ENCODE data around the gene RSPH1.
"Not testable (repeated sequence)": the region's sequence is repeated elsewhere in the genome, so short reads cannot be mapped to it uniquely, and the experiment has no call there.

Gene RSPH1

DNA sequence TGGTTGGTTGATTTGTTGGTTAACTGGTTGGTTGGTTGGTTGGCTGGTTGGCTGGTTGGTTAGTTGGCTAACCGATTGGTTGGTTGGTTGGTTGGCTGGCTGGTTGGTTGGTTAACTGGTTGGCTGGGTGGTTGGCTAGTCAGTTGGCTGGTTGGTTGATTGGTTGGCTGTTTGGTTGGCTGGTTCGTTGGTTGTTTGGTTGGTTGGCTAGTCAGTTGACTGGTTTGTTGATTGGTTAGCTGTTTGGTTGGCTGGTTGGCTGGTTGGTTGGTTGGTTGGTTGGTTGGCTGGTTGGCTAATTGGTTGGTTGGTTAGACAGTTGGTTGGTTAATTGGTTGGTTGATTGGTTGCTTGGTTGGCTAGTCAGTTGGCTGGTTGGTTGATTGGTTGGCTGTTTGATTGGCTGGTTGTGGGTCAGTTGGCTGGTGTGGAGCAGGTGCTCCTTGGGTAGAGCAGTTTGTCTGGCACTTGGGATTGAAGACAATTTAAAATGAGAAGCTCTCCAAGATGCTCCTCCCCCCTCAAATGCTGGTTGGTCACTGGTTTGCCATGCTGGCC, 6.9 kb downstream of the RSPH1 start:
- no peak for DNase-seq (ENCODE audit: low read depth in 2 of 2)

DNA sequence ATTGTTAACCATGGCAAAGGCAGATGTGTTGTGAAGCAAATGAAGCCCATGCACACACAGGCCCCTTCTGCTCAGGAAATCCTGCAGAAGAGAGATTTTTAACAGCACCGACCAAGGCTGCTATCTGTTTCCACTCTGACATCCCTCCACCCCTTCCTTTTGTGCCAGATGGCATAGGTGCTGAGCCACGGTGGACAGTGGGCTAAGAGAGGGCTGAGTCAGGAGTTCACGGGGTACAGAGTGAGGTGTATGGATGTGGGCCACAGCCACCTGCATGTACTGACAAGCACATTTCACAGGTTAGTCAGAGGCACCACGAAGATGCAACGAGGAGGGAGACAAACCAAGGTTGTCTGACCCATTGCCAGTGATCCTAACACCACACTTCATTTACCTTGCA, 9.5 kb downstream of the RSPH1 start:
- DNase-seq (ENCODE audit: low read depth in 2 of 2), result no peak

DNA sequence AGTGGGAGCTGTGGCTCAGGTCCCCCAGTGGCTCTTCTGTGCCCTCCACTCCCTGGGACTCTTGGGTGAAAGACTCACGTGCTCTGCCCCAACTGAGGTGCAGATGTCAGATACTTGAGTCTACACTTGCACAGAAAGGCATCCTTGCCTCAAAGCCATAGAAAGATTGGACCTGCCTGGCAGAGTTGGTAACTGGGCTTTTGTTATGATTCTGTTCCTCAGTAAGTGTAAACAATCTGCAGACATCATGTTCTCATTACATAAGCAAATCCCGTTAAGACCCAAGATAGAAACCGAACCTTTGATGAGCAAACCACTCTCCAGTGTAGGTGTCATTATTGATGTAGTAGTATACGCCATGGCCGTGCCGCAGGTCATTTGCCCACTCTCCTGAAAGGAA, 10.0 kb downstream of the RSPH1 start:
- no peak for DNase-seq (ENCODE audit: low read depth in 2 of 2)

DNA sequence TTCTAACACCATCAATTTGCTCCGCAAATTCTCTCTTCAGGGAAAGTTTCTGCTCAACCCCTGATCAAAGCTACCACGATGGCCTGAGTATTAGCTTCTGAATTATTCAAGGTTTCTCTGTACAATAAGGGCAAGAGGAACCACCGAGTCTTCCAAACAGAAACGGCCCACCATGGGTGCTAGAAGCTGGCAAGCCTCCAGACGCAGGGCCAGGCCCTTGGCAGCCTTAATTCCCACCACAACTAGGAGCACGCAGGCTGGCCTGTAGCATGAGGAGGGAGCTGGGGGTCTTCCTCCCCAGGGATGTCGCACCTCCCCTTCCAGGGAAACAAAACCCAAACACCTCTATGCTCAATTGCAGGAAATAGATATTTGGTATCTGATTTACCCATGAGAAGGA, 11.1 kb downstream of the RSPH1 start:
- DNase-seq (ENCODE audit: low read depth in 2 of 2), result no peak

DNA sequence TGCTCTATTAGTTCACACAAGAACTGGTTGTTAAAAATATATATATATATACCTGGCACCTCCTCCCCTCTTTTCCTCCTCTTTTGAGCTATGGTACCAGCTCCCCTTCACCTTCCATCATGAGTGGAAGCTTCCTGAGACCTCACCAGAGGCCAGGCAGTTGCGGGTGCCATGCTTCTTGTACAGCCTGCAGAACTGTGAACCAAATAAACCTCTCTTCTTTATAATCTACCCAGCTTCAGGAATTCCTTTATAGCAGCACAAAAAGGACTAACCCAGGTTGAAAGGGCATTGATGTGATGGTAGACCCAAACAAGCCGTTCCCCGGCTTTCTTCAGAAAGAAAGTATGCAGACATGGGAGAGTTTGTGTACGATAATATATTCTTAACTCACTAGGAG, 14.9 kb downstream of the RSPH1 start:
- DNase-seq (ENCODE audit: low read depth in 2 of 2), result no peak

DNA sequence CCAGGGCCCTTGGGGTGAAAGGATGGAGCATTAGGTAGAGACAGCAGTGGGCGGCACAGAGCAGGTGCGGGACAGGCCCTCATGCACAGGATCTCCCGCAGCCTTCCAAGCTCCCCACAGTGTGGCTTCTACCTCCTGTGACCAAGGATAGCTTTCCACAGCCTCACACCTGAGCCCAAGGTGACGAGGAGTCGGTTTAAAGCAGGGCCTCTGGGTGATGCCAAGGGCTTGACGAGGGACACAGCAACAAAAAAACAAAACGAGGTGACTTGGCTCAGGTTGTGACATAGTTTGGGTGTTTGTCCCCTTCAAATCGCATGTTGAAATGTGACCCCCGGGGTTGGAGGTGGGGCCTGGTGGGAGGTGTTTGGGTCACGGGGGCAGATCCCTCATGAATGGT, 15.3 kb downstream of the RSPH1 start:
- DNase-seq (ENCODE audit: low read depth in 2 of 2), result no peak

DNA sequence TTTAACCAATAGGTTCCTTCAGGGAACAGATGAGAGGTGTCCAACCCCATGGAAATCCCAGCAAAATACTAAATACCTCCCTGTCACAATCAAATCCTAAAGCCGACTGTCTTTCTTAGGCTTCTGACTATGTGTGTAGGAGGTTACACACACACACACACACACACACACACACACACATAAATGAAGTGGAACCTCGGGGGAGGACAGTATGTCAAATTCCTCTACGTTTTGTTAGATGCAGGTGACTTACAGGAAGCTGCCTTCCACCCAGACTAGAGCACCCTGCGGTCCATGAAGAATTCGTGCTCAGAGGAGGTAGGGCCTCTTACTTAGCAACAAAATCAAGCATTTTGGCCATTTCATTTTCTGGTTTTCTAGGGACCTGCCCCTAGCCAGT, 16.4 kb downstream of the RSPH1 start:
- no peak for DNase-seq (ENCODE audit: low read depth in 2 of 2)

DNA sequence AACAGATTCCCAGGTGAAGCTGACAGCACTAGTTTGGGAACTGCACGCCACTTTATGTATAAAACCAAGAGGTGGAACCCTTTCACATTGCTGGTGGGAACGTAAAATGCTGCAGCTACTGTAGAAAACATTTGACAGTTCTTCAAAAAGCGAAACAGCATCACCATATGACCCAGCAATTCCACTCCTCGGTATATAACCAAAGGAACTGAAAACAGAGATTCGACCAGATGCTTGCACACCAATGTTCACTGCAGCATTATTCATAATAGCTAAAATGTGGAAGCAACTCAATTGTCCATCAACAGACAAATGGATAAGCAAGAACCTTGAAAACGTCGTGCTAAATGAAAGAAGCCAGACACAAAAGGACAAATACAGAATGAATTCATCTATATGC, 17.5 kb downstream of the RSPH1 start:
- no peak for DNase-seq (ENCODE audit: low read depth in 2 of 2)

DNA sequence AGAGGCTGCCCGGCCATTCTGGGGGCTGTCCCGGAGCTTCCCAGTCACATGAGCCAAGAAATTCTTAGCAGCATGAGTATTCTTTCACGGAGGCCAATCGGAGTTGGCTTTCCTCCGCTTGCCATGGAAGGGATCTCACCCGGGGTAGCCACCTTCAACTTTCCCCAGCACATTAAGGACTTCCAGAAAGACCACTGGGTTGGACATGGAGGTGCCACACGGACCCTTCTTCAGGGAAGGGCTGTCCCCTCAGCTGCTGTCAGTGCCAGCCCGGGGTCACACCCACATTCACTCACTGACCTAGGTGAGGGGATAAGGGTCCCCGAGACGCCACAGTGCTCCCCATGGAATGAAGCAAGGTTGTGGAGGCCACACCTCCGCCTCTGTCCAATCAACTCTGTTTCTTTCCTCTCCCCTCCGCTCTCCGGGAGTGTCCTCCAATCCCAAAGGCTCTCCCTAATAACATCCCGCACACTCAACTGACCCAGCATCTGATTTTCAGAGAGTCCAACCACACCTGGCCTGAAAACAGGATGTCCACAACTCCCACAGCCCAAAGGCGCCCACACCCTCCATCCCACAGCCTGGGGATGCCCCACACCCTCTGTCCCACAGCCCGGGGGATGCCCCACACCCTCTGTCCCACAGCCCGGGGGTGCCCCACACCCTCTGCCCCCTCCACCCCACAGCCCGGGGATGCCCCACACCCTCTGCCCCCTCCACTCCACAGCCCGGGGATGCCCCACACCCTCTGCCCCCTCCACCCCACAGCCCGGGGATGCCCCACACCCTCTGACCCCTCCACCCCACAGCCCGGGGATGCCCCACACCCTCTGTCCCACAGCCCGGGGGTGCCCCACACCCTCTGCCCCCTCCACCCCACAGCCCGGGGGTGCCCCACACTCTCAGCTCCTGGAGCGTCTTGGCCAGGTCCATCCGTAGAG, 19.4 kb downstream of the RSPH1 start:
- DNase-seq (ENCODE audit: low read depth in 2 of 2), result no peak

DNA sequence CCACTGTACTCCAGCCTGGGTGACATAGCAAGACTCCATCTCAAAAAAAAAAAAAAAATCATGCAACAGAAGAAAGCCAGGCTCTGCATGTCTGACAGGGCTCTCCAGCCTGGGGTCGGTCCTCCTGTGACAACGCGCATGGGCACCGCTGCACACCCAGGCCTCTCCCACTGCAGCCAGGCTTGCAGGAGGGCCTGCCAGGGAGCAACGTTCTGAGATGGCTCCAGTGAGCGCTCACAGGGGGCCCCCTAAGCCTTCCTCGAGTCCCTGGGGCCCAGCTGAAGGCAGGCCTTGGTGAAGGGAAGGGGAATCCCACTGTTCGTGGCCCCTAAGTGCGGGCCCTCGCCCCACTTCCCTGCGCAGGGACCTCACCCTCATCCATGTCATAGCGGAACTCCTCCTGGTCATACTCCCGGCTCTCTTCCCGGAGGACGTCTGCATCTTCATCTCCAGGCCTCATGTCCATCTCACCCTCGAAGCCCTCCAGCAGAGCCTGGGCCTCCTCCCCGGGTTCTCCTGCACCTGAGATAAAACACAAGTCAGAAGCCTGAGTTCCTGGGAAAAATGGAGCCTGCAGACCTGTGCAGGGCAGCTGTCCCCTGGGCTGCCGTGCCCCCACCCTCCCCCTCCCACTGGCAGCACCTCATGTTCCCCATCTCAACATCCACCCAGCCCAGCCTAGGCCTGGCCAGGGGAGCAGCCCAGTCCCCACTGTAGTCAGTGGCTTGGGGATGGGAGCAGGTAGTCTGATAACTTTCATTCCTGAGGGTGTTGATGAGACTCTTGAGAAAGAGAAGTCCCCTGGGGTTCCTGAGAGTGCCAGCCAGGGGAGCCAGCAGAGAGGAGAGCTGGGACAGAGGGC, 20.3 kb downstream of the RSPH1 start:
- no peak for DNase-seq (ENCODE audit: low read depth in 2 of 2)

DNA sequence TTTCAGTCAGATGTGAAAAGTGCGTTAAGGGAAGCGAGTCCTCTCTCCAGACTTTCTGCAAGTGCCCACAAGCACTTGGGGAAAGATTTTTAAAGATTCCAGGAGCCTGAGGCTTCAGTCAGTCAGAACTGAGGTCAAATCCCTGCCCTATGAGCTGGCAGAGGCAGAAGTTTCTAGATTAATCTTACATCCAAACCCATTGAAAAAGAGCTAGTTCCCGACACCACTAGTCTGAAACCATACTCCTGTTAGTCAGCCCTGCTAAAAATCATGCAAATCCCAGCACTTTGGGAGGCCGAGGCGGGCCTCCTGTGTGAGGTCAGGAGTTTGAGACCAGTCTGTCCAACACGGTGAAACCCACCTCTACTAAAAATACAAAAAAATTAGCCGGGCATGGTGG, 21.0 kb downstream of the RSPH1 start:
- no peak for DNase-seq (ENCODE audit: low read depth in 2 of 2)

DNA sequence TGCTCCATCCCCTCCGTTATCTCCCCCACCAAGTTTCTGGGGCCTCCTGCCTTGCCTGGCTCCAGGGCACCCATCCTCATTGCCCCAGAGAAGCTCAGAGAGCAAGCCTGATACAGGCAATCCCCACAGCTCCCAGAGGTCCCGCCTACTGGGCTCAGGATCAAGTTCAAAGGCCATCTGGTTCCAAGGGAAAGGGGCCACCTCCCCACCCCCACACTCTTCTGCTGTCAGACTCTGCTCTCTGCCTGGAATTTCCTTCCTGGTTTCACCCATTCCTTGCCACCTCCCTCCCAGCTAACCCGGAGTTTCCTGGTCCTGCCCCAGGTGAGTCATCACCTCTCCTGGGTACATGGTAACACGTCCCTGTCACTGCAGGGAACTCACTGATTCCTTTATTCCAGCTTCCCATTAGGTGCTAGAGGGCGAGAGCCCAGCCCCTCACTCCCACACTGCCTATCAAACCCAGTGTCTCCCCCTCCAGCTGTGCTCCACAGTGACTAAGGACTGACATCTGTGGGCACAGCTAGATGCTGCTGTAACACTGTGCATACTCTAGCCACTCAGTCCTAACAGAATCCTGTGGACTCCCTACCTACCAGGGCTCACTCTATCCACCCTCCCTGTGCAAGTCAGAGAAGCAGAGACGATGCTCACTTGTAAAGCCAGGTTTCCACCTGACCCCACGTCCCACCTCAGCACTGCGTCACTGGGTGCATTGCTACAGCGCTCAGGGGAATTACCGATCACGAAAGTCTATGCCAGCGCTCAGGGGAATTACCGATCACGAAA, 21.8 kb downstream of the RSPH1 start:
- DNase-seq (ENCODE audit: low read depth in 2 of 2), result no peak

DNA sequence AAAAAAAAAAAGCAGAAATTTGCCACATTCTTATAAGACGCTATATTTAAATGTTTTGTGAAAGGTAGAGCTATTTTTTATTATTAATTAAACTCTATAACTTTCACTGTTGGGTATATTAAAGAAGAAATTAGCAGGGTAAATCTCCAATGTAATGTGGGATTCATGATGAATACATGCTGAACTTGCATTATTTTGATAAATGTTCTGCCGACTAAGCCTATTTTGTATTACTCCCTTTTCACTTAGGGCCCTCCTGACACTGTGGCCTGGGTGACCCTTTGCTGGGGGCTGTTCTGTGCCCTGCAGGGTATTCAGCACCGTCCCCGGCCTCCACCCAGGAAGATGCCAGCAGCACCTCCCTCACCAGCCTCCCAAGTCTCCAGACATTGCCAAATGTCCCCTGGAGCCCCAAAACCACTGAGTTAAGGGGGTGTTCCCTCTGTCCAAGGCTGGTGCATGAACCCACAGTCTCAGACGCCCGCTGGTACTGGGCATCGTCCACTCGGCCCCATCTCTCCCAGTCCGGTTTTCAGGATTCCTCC, 22.5 kb downstream of the RSPH1 start:
- no peak for DNase-seq (ENCODE audit: low read depth in 2 of 2)

DNA sequence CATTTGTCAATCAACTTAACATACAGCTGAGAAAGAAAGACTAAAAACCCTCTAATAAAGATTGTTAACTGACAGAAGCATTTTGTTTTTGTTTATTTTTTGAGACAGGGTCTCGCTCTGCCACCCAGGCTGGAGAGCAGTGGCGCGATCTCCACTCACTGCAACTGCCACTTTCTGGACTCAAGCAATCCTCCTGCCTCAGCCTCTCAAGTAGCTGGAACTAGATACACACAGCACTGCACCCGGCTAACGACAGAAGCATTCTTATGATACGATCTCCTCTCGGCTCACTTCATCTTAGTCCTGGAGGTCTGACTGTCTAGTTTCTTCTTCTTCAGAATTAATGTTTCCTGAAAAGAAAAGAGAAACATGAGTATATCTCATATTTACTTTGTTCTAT, 23.5 kb downstream of the RSPH1 start:
- DNase-seq (ENCODE audit: low read depth in 2 of 2), result no peak

DNA sequence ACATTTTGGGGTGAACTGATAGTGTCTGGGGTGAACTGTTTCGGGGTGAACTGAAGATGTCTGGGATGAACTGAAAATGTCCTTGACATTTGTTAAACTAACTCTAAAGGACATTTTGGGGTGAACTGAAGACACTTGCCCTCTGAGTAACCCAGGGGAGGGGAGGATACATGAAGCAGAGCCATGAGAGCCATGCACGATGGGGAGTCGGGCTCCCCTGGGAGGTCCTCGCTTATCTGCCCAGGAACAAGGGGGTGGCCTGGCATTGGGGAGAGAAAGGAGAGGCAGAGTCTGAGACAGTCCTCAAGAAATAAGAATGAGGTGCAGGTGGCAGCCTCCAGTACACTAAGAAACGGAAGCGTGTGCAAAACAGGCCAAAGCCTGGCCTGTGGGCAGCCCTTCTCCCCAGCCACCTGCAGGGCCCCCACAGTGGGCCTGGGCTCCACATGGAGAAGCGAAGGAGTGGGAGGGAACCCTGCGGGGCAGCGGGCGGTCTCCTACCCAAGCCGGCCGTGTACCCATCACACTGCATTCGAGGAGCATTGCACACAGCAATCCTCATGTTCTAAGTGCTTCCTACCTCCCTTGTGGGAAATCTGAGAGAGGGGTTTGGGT, 24.2 kb downstream of the RSPH1 start:
- no peak for DNase-seq (ENCODE audit: low read depth in 2 of 2)

DNA sequence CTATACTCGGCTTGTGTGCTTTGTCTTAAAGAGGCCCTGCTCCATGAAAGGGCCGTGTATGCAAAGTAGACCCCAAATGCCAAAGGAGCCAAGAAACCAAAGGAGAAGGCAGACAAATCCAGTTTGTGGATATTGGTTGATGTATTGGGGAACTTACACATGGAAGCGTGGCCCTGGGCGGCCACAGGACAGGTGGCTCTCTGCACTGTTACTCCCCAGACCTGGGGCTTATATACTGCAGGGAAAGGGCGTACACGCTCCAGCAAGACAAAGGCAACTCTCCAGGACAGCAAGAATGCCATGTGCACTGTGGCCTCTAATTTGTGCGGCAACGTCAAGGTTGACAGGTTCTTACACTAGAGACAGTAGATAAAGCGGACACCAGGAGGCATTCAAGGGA, 24.8 kb downstream of the RSPH1 start:
- DNase-seq (ENCODE audit: low read depth in 2 of 2), result no peak

DNA sequence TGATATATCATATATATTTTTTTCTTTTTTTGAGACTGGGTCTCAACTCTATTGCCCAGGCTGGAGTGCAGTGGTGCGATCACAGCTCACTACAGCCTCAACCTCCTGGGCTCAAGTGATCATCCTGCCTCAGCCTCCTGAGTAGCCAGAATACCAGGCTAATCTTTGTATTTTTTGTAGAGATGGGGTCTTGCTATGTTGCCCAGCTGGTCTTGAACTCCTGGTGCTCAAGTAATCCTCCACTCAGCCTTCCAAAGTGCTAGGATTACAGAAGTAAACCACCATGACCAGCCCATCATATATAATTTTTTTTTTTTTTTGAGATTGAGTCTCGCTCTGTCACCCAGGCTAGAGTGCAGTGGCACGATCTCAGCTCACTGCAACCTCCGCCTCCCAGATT, 26.3 kb downstream of the RSPH1 start:
- DNase-seq (ENCODE audit: low read depth in 2 of 2), result not testable (repeated sequence)

DNA sequence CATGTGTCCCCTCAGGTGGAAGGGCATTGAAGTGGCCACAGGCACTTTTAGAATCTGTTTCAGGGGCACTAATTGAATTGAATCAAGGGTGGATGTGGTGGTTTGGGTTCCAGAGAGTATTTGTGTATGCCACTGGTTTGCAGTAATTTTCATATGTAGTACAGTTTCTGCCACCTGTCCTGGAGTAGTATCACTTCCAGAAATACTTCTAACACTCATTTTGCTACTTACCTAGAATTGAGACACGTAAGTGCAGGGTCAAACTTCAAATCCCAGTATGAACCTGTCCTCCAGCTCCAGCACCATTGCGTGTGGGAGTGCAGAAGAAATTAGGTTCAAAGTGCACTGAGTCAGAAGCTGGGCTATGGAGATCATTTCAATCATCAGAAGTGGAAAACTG, 26.8 kb downstream of the RSPH1 start:
- no peak for DNase-seq (ENCODE audit: low read depth in 2 of 2)

DNA sequence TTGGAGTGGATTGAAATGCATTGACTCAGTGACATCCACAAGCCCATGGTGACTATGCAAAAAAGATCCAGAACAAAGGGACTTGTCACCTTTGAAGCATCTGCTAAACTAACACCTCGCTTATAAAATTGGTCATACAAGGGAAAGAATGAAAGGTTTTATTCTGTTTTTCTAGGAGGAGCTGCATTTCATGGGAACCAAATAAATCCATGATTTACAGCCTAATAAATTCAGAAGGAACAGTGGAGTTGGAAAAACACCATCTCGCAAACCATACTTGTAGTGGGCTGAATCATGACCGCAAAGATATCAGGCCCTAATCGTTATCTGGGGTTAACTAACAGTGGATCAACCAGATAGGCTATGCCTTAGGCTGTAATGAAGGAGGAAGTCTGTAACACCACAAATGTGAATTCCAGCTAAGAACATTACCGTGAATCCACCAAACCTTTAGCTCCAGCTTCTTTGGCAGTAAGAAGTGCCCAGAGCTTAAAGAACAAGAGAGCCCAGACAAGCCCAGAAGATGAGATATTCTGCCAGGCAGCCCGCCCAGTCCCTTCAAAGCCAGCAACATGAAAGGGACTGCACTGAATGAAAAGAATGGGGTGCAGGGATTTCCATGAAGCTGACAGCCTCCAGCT, 27.4 kb downstream of the RSPH1 start:
- no peak for DNase-seq (ENCODE audit: low read depth in 2 of 2)

DNA sequence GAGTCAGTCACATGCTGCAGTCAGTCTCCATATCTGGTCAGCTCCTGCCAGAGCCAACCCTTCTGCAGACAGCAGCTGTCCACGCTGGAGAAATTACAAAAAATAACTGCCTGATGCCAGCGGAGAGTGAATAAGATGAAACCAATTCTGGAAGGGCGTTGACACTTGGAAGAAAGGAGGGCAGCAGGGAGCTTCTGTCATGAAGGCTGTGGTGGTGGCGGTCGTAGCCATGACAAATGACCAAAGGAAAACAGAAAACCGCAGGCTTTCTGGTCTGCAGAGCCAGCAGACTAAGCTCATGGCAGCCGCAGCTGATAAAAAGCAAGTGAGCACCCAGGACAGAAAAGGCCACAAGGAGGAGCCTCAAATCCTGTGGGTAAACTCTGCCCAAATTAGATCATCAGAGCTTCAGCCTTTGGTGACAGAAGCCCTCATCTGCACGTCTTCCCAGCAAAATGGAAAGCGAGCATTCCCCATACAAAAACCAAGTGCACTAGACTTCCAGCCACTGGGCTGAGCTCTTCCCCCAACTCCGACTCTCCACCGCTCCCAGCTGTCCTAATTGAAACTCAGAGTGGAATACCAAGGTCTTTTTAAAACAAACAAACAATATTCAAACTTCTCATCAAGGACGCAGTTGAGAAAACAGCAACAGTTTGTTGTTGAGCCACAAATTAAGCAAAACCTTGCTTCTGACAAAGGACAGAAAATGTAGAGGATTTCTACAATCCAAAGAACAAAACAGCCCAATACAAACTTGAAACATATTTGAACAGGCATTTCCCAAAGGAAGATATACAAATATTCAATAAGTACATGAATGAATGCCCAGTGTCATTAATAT, 28.7 kb downstream of the RSPH1 start:
- DNase-seq (ENCODE audit: low read depth in 2 of 2), result no peak
